Tibial artery (tissue), 4 donors: ENCODE results near the gene OR2A5.
A peak's percentile ranks its signal among the peaks of the same experiment; 100 is the strongest.

ENCODE experiments used
- DNase-seq, 2 donors: peaks; one replicate each; pipeline ENCODE4 v3.0.0-alpha.2; 2019
- H3K27ac ChIP-seq, 2 donors: fragments of 200-600 bp; sonication (generic) in 1 of 2; 1 replicate in 1 of 2; 2 replicates in 1 of 2; pipeline ENCODE4 v1.5.1; 2018 to 2019; ENCODE audit warnings: mild to moderate bottlenecking in 1 of 2
- H3K27me3 ChIP-seq, 2 donors: fragments of 200-600 bp; sonication (generic) in 1 of 2; one replicate each; pipeline versions ENCODE4 v1.5.1 to v1.6.0; 2016 to 2019
- H3K36me3 ChIP-seq, 3 donors: fragments of 200-600 bp; sonication (generic) in 2 of 3; one replicate each; pipeline ENCODE4 v1.5.1; 2016 to 2019; ENCODE audit warnings: mild to moderate bottlenecking in 2 of 3
- H3K4me1 ChIP-seq, 4 donors: fragments of 200-600 bp; sonication (generic) in 2 of 4; 1 replicate in 3 of 4; 2 replicates in 1 of 4; pipeline ENCODE4 v1.5.1; 2016 to 2019
- H3K4me3 ChIP-seq, 2 donors: fragments of 200-600 bp; sonication (generic) in 1 of 2; 1 replicate in 1 of 2; 2 replicates in 1 of 2; pipeline ENCODE4 v1.5.1; 2018 to 2019; ENCODE audit warnings: mild to moderate bottlenecking in 2 of 2
- H3K9me3 ChIP-seq, 3 donors: fragments of 200-600 bp; sonication (generic) in 1 of 3; one replicate each; pipeline ENCODE4 v1.5.1; 2016 to 2019
- intact Hi-C: fragments of 100-400 bp; cut with DNase I; formaldehyde crosslinking; loops from one replicate; pipeline ENCODE4 v1.15.0; 2023; ENCODE audit warnings: low total_unique reads
- TF ChIP-seq, protein P1 (sequence below), 2 experiments: fragments of 200-600 bp in 1 of 2; fragments of 450-650 bp in 1 of 2; IDR thresholded peaks; one replicate each; pipeline ENCODE4 v1.5.1; 2017 to 2019; ENCODE audit warnings: antibody characterized with exemption in 2 of 2, mild to moderate bottlenecking in 1 of 2, moderate library complexity in 1 of 2

The OR2A5 gene

DNA sequence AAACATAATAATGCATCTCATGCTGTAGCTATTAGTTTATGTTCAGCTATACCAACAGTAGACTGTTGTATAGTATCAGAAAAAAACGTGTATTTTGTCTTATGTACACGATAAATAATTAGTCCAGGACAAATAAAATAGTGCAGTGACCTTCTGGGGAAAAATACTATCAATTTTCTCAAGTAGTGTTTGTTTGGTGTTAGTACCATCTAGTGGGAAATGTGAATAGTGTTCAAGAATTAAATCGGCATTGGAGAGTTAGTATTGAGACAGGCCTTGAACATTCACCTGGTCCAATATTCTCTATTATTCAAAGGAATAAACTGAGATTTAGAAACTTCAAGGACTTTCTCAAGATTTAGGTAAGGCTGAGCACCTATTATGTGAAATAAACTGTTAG lies 21.7 kb upstream of the OR2A5 start:
- no peak for DNase-seq

GRCh38 chr7:144027974-144028373 lies 20.8 kb upstream of the OR2A5 start:
- no peak overlapping the region for H3K4me3 ChIP-seq
- no peaks in the 10 kb centered on the region for H3K27me3 ChIP-seq
- TF ChIP-seq, protein P1, sequence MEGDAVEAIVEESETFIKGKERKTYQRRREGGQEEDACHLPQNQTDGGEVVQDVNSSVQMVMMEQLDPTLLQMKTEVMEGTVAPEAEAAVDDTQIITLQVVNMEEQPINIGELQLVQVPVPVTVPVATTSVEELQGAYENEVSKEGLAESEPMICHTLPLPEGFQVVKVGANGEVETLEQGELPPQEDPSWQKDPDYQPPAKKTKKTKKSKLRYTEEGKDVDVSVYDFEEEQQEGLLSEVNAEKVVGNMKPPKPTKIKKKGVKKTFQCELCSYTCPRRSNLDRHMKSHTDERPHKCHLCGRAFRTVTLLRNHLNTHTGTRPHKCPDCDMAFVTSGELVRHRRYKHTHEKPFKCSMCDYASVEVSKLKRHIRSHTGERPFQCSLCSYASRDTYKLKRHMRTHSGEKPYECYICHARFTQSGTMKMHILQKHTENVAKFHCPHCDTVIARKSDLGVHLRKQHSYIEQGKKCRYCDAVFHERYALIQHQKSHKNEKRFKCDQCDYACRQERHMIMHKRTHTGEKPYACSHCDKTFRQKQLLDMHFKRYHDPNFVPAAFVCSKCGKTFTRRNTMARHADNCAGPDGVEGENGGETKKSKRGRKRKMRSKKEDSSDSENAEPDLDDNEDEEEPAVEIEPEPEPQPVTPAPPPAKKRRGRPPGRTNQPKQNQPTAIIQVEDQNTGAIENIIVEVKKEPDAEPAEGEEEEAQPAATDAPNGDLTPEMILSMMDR (IDR thresholded peaks at IDR 0.05): no peak
- no peaks in the 10 kb centered on the region for H3K4me1 ChIP-seq
- intact Hi-C loops: no loop called here
- H3K9me3 ChIP-seq: no peaks in the 10 kb centered on the region
- H3K27ac ChIP-seq: no peak overlapping the region
- no peaks in the 10 kb centered on the region for H3K36me3 ChIP-seq
- no peak for DNase-seq

More for the DNA sequence above, 21.7 kb upstream of the OR2A5 start:
- Histone ChIP-seq H3K4me3 (no peak overlapping the region), H3K4me1 (no peaks in the 10 kb centered on the region), H3K27ac (no peak overlapping the region), H3K27me3 (no peaks in the 10 kb centered on the region), H3K36me3 (no peaks in the 10 kb centered on the region), H3K9me3 (no peaks in the 10 kb centered on the region)
- intact Hi-C loops: no loop called here
- TF ChIP-seq, protein P1 (IDR thresholded peaks at IDR 0.05): peak; percentile 43 to 52

GRCh38 chr7:144028547-144028946 lies 20.2 kb upstream of the OR2A5 start:
- no peak overlapping the region for H3K4me3 ChIP-seq
- TF ChIP-seq, protein P1 (IDR thresholded peaks at IDR 0.05): no peak

DNA sequence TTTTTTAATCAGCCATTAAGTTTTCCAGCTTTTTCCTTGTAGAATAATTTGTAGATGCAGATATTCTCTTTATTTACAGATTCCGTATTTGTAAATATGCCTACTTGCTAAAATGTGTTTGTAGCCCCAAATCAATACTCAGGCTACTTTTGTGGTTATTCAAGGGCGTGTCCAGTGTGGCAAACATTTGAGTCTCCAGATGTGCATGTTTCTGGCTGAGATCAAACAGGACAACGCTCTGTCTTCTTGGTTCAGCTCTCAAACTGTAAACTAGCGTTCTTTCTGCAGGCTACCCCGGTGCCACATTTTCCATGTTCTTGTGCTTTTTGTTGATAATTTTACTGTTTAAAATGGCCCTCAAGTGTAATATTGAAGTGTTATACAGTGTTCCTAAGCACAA lies 16.2 kb upstream of the OR2A5 start:
- Histone ChIP-seq H3K4me3 (no peak overlapping the region), H3K27ac (no peak overlapping the region), H3K27me3 (no peaks in the 10 kb centered on the region), H3K4me1 (peaks cover 0 to 6% (median 0%) of the 10 kb centered on the region in 4 donors), H3K9me3 (no peaks in the 10 kb centered on the region), H3K36me3 (no peaks in the 10 kb centered on the region)
- TF ChIP-seq, protein P1 (IDR thresholded peaks at IDR 0.05): no peak
- no peak for DNase-seq
- intact Hi-C loops: no loop called here

More at GRCh38 chr7:144028547-144028946, 20.2 kb upstream of the OR2A5 start:
- Histone ChIP-seq H3K27me3 (no peaks in the 10 kb centered on the region), H3K9me3 (no peaks in the 10 kb centered on the region), H3K27ac (no peak overlapping the region), H3K36me3 (no peaks in the 10 kb centered on the region), H3K4me1 (peaks cover 0 to 2% (median 0%) of the 10 kb centered on the region in 4 donors)
- no peak for DNase-seq
- intact Hi-C loops: no loop called here

- intact Hi-C loops: no loop called here
- no peaks in the 10 kb centered on the region for H3K9me3 ChIP-seq
- TF ChIP-seq, protein P1 (IDR thresholded peaks at IDR 0.05): no peak
- H3K4me3 ChIP-seq: no peak overlapping the region
- no peak overlapping the region for H3K27ac ChIP-seq
- H3K4me1 ChIP-seq: peaks cover 0 to 6% (median 0%) of the 10 kb centered on the region in 4 donors
- no peak for DNase-seq
- no peaks in the 10 kb centered on the region for H3K36me3 ChIP-seq
- H3K27me3 ChIP-seq: no peaks in the 10 kb centered on the region
Measured at GRCh38 chr7:144032985-144033709, 15.6 kb upstream of the OR2A5 start.
